Measurements from ENCODE around the gene DHRSX. TPM values are rescaled to one million over a fixed set of nuclear protein-coding genes. Genes with fewer than 3 reads are reported as not detected.

The DHRSX gene
- total and polyA plus RNA-seq, 2 of the 13 experiments (the other 11 are each of a cell fraction or from before 2014, with no cell fraction given): 15.5 to 24.3 TPM

DNA sequence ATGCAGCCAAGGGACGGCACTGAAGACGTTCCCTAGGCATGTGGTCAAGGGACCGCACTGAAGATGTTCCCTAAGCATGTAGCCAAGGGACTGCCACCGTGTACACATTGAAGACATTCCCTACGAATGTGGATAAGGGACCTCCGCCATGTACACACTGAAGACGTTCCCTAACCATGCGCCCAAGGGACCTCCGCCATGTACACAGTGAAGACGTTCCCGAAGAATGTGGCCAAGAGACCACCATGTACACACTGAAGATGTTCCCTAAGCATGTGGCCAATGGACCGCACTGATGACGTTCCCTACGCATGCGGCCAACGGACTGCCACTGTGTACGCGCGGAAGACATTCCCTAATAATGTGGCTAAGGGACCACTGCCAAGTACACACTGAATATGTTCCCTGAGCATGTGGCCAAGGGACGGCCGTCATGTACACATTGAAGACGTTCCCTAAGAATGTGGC, 48.4 kb downstream of the DHRSX start:
- FAIRE-seq: no peak
- ChIA-PET POLR2A (no interaction called here), CTCF (ENCODE audit: low intra/inter-chr PET ratio, low total read pairs) (no interaction called here)
- H3K27ac ChIP-seq (ENCODE audit: extremely low read length, insufficient read depth, low read length): no peak overlapping the region
- DNase-seq (ENCODE audit: low spot score): no peak
- BruUV-seq (replicated peaks): no TSS peak
- no peak overlapping the region for H2AFZ ChIP-seq (ENCODE audit: low read length)
- intact Hi-C loops (cut with micrococcal nuclease; ENCODE audit: unreplicated experiment) (no loop called here), in situ Hi-C loops (cut with HindIII; ENCODE audit: extremely low pct_ligation_motif_present, low pct_unique_long_range_greater_than_20kb) (no loop called here)
- H4K20me1 ChIP-seq (ENCODE audit: insufficient read depth, low read length): no peaks in the 10 kb centered on the region; the same call in 1 of the 2 replicates
- H3K4me3 ChIP-seq (replicated peaks in 1 of 3; ENCODE audit: insufficient read depth in 1 of 3, low read depth in 2 of 3, low read length in 3 of 3): no peak overlapping the region
- peaks cover 10% of the 10 kb centered on the region for H3K79me2 ChIP-seq (ENCODE audit: insufficient read depth, low read length)
- H3K9ac ChIP-seq (ENCODE audit: insufficient read depth, low read depth, low read length): no peak overlapping the region
- H3K36me3 ChIP-seq (replicated peaks in 1 of 2; ENCODE audit: control insufficient read depth in 1 of 2, insufficient read depth in 2 of 2, low read length in 2 of 2): no peaks in the 10 kb centered on the region
- no peak overlapping the region for H3K4me2 ChIP-seq (ENCODE audit: low read depth, low read length)
- TF ChIP-seq ZSCAN21 (CRISPR knock-in tag; IDR thresholded peaks at IDR 0.05; ENCODE audit: borderline replicate concordance) (no peak), SIX4 (CRISPR knock-in tag; IDR thresholded peaks at IDR 0.05) (no peak), ZNF709 (CRISPR knock-in tag; IDR thresholded peaks at IDR 0.05) (no peak), HNRNPH1 (optimal IDR thresholded peaks at IDR 0.05; ENCODE audit: low read depth, low read length) (no peak), ZNF644 (CRISPR knock-in tag; IDR thresholded peaks at IDR 0.05; ENCODE audit: low read depth) (no peak), ZMAT3 (CRISPR knock-in tag; conservative IDR thresholded peaks at IDR 0.05) (no peak), ZNF124 (CRISPR knock-in tag; IDR thresholded peaks at IDR 0.05) (no peak), HOXD1 (CRISPR knock-in tag; IDR thresholded peaks at IDR 0.05) (no peak), SCMH1 (CRISPR knock-in tag; IDR thresholded peaks at IDR 0.05; ENCODE audit: borderline replicate concordance) (no peak), ZNF775 (CRISPR knock-in tag; IDR thresholded peaks at IDR 0.05; ENCODE audit: borderline replicate concordance) (no peak), SP1 (IDR thresholded peaks at IDR 0.05) (no peak), SP1 (CRISPR knock-in tag; IDR thresholded peaks at IDR 0.05) (no peak), NFIB (CRISPR knock-in tag; IDR thresholded peaks at IDR 0.05; ENCODE audit: borderline replicate concordance) (no peak)
- TF ChIP-seq, protein P1, sequence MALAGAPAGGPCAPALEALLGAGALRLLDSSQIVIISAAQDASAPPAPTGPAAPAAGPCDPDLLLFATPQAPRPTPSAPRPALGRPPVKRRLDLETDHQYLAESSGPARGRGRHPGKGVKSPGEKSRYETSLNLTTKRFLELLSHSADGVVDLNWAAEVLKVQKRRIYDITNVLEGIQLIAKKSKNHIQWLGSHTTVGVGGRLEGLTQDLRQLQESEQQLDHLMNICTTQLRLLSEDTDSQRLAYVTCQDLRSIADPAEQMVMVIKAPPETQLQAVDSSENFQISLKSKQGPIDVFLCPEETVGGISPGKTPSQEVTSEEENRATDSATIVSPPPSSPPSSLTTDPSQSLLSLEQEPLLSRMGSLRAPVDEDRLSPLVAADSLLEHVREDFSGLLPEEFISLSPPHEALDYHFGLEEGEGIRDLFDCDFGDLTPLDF (CRISPR knock-in tag; IDR thresholded peaks at IDR 0.05): no peak
- TF ChIP-seq, protein P2, sequence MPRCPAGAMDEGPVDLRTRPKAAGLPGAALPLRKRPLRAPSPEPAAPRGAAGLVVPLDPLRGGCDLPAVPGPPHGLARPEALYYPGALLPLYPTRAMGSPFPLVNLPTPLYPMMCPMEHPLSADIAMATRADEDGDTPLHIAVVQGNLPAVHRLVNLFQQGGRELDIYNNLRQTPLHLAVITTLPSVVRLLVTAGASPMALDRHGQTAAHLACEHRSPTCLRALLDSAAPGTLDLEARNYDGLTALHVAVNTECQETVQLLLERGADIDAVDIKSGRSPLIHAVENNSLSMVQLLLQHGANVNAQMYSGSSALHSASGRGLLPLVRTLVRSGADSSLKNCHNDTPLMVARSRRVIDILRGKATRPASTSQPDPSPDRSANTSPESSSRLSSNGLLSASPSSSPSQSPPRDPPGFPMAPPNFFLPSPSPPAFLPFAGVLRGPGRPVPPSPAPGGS (CRISPR knock-in tag; IDR thresholded peaks at IDR 0.05): no peak
- TF ChIP-seq, protein P3, sequence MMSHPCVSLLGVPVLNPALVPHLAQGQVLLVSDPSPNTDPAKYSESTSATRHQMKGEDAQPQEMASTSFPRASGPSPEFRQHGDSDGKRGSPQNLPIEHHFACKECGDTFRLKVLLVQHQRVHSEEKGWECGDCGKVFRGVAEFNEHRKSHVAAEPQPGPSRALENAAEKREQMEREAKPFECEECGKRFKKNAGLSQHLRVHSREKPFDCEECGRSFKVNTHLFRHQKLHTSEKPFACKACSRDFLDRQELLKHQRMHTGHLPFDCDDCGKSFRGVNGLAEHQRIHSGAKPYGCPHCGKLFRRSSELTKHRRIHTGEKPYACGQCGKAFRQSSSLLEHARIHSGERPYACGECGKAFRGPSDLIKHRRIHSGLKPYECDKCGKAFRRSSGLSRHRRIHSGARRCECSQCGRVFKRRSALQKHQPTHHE (CRISPR knock-in tag; IDR thresholded peaks at IDR 0.05; ENCODE audit: borderline replicate concordance): no peak
- no peaks in the 10 kb centered on the region for H3K27me3 ChIP-seq (ENCODE audit: control insufficient read depth in 1 of 2, insufficient read depth in 2 of 2, low read length in 2 of 2)
- H3K9me3 ChIP-seq (ENCODE audit: low read length): no peaks in the 10 kb centered on the region
- H3K4me1 ChIP-seq (ENCODE audit: insufficient read depth, low read length): no peaks in the 10 kb centered on the region
- no peak for ATAC-seq
- WGBS (ENCODE audit: low lambda C conversion rate): 96% methylated on average over 22 of the region's 22 CpGs

Data from HepG2 (cell line).